ENCODE results near the gene VPS4A. TPM values are rescaled to one million over a fixed set of nuclear protein-coding genes. Genes with fewer than 3 reads are reported as not detected.
"Not testable (repeated sequence)": the region's sequence is repeated elsewhere in the genome, so short reads cannot be mapped to it uniquely, and the experiment has no call there.

VPS4A gene
- total RNA-seq, 1 experiment from 2014 or later, result 18.3 TPM

DNA sequence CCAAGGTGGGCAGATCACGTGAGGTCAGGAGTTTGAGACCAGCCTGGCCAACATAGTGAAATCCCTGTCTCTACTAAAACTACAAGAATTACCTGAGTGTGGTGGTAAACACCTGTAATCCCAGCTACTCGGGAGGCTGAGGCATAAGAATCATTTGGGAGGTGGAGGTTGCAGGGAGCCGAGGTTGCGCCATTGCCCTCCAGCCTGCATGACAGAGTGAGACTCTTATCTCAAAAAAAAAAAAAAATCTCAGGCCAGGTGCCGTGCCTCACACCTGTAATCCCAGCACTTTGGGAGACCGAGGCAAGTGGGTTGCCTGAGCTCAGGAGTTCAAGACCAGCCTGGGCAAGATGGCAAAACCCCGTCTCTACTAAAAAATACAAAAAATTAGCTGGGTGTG lies 14.4 kb upstream of the VPS4A start:
- not testable (repeated sequence) for H3K4me2 ChIP-seq (ENCODE audit: low read depth, low read length, poor library complexity, severe bottlenecking)

GRCh38 chr16:69298261-69298660 lies 12.9 kb upstream of the VPS4A start:
- H3K4me1 ChIP-seq (ENCODE audit: low read length), result no peaks in the 10 kb centered on the region
- H3K9me2 ChIP-seq (replicated peaks; ENCODE audit: insufficient read depth, low read length), result no peaks in the 10 kb centered on the region
- H3K4me3 ChIP-seq (ENCODE audit: low read length), result no peak overlapping the region
- no peak overlapping the region for H2AFZ ChIP-seq (ENCODE audit: low read length)
- DNase-seq, result no peak
- no peaks in the 10 kb centered on the region for H3K27me3 ChIP-seq (ENCODE audit: low read length)
- H3K79me2 ChIP-seq (ENCODE audit: low read length), result peaks cover 6% of the 10 kb centered on the region; the same call in 1 of the 2 replicates
- peaks cover 7% of the 10 kb centered on the region; the same call in 1 of the 2 replicates for H3K36me3 ChIP-seq (ENCODE audit: insufficient read depth, low read length)
- H4K20me1 ChIP-seq (ENCODE audit: insufficient read depth, low read depth, low read length), result no peaks in the 10 kb centered on the region
- H3K9ac ChIP-seq (ENCODE audit: low read length), result no peak overlapping the region
- H3K27ac ChIP-seq (ENCODE audit: low read length), result no peak overlapping the region
- H3K9me3 ChIP-seq (ENCODE audit: low read length), result no peaks in the 10 kb centered on the region
- H3K4me2 ChIP-seq (ENCODE audit: low read depth, low read length, poor library complexity, severe bottlenecking), result no peak overlapping the region

More for the DNA sequence above, 14.4 kb upstream of the VPS4A start:
- not testable (repeated sequence) for DNase-seq; H3K4me3 ChIP-seq (ENCODE audit: low read length); H4K20me1 ChIP-seq (ENCODE audit: insufficient read depth, low read depth, low read length); H3K36me3 ChIP-seq (ENCODE audit: insufficient read depth, low read length); H3K4me1 ChIP-seq (ENCODE audit: low read length); H3K9me3 ChIP-seq (ENCODE audit: low read length); H3K27ac ChIP-seq (ENCODE audit: low read length); H2AFZ ChIP-seq (ENCODE audit: low read length); H3K79me2 ChIP-seq (ENCODE audit: low read length); H3K27me3 ChIP-seq (ENCODE audit: low read length); H3K9ac ChIP-seq (ENCODE audit: low read length); H3K9me2 ChIP-seq (replicated peaks; ENCODE audit: insufficient read depth, low read length)

- Histone ChIP-seq H3K4me1 (ENCODE audit: low read length) (peaks cover 7% of the 10 kb centered on the region), H4K20me1 (ENCODE audit: insufficient read depth, low read depth, low read length) (no peaks in the 10 kb centered on the region), H3K36me3 (ENCODE audit: insufficient read depth, low read length) (peaks cover 15% of the 10 kb centered on the region; the same call in 1 of the 2 replicates), H3K27ac (ENCODE audit: low read length) (no peak overlapping the region), H3K4me2 (ENCODE audit: low read depth, low read length, poor library complexity, severe bottlenecking) (no peak overlapping the region), H3K9me3 (ENCODE audit: low read length) (no peaks in the 10 kb centered on the region), H2AFZ (ENCODE audit: low read length) (no peak overlapping the region), H3K27me3 (ENCODE audit: low read length) (no peaks in the 10 kb centered on the region), H3K79me2 (ENCODE audit: low read length) (no peaks in the 10 kb centered on the region), H3K4me3 (ENCODE audit: low read length) (no peak overlapping the region), H3K9ac (ENCODE audit: low read length) (no peak overlapping the region), H3K9me2 (replicated peaks; ENCODE audit: insufficient read depth, low read length) (no peaks in the 10 kb centered on the region)
- no peak for DNase-seq
Observed at GRCh38 chr16:69301187-69301586, 10.0 kb upstream of the VPS4A start.

GRCh38 chr16:69301861-69302260 lies 9.3 kb upstream of the VPS4A start:
- DNase-seq, result no peak
- no peaks in the 10 kb centered on the region for H3K79me2 ChIP-seq (ENCODE audit: low read length)
- no peaks in the 10 kb centered on the region for H3K27me3 ChIP-seq (ENCODE audit: low read length)
- no peak overlapping the region for H3K4me3 ChIP-seq (ENCODE audit: low read length)
- H3K36me3 ChIP-seq (ENCODE audit: insufficient read depth, low read length), result peaks cover 15% of the 10 kb centered on the region; the same call in 1 of the 2 replicates
- no peak overlapping the region for H3K9ac ChIP-seq (ENCODE audit: low read length)
- H3K4me2 ChIP-seq (ENCODE audit: low read depth, low read length, poor library complexity, severe bottlenecking), result no peak overlapping the region
- no peaks in the 10 kb centered on the region for H3K9me2 ChIP-seq (replicated peaks; ENCODE audit: insufficient read depth, low read length)
- H4K20me1 ChIP-seq (ENCODE audit: insufficient read depth, low read depth, low read length), result no peaks in the 10 kb centered on the region
- H3K4me1 ChIP-seq (ENCODE audit: low read length), result peaks cover 7% of the 10 kb centered on the region
- no peaks in the 10 kb centered on the region for H3K9me3 ChIP-seq (ENCODE audit: low read length)
- no peak overlapping the region for H3K27ac ChIP-seq (ENCODE audit: low read length)
- H2AFZ ChIP-seq (ENCODE audit: low read length), result no peak overlapping the region

GRCh38 chr16:69302301-69302700 lies 8.8 kb upstream of the VPS4A start:
- H3K4me2 ChIP-seq (ENCODE audit: low read depth, low read length, poor library complexity, severe bottlenecking), result no peak overlapping the region
- H2AFZ ChIP-seq (ENCODE audit: low read length), result no peak overlapping the region
- no peaks in the 10 kb centered on the region for H3K9me2 ChIP-seq (replicated peaks; ENCODE audit: insufficient read depth, low read length)
- H3K27me3 ChIP-seq (ENCODE audit: low read length), result no peaks in the 10 kb centered on the region
- no peaks in the 10 kb centered on the region for H3K9me3 ChIP-seq (ENCODE audit: low read length)
- peaks cover 7% of the 10 kb centered on the region for H3K4me1 ChIP-seq (ENCODE audit: low read length)
- no peak for DNase-seq
- no peaks in the 10 kb centered on the region for H4K20me1 ChIP-seq (ENCODE audit: insufficient read depth, low read depth, low read length)
- H3K9ac ChIP-seq (ENCODE audit: low read length), result no peak overlapping the region
- H3K27ac ChIP-seq (ENCODE audit: low read length), result no peak overlapping the region
- no peaks in the 10 kb centered on the region for H3K79me2 ChIP-seq (ENCODE audit: low read length)
- H3K4me3 ChIP-seq (ENCODE audit: low read length), result no peak overlapping the region
- peaks cover 15% of the 10 kb centered on the region; the same call in 1 of the 2 replicates for H3K36me3 ChIP-seq (ENCODE audit: insufficient read depth, low read length)

- Histone ChIP-seq H3K79me2 (ENCODE audit: low read length) (0 out of 2 replicates have a peak, but pooled peaks cover 3% of the 10 kb centered on the region), H3K9me2 (replicated peaks; ENCODE audit: insufficient read depth, low read length) (no peaks in the 10 kb centered on the region)
Observed at GRCh38 chr16:69306031-69306430, 5.1 kb upstream of the VPS4A start.

GRCh38 chr16:69307091-69307490 lies 4.1 kb upstream of the VPS4A start:
- Histone ChIP-seq H3K4me2 (ENCODE audit: low read depth, low read length, poor library complexity, severe bottlenecking) (no peak overlapping the region), H3K4me1 (ENCODE audit: low read length) (peaks cover 12% of the 10 kb centered on the region), H3K9ac (ENCODE audit: low read length) (no peak overlapping the region), H3K27ac (ENCODE audit: low read length) (no peak overlapping the region), H3K9me2 (replicated peaks; ENCODE audit: insufficient read depth, low read length) (no peaks in the 10 kb centered on the region), H3K36me3 (ENCODE audit: insufficient read depth, low read length) (peaks cover 8% of the 10 kb centered on the region; the same call in 1 of the 2 replicates), H3K79me2 (ENCODE audit: low read length) (peaks cover 12% of the 10 kb centered on the region), H2AFZ (ENCODE audit: low read length) (no peak overlapping the region), H4K20me1 (ENCODE audit: insufficient read depth, low read depth, low read length) (peaks cover 3% of the 10 kb centered on the region), H3K4me3 (ENCODE audit: low read length) (no peak overlapping the region), H3K27me3 (ENCODE audit: low read length) (no peaks in the 10 kb centered on the region), H3K9me3 (ENCODE audit: low read length) (no peaks in the 10 kb centered on the region)
- DNase-seq, result no peak

More at GRCh38 chr16:69306031-69306430, 5.1 kb upstream of the VPS4A start:
- Histone ChIP-seq H2AFZ (ENCODE audit: low read length) (no peak overlapping the region), H3K4me1 (ENCODE audit: low read length) (peaks cover 11% of the 10 kb centered on the region), H3K27ac (ENCODE audit: low read length) (no peak overlapping the region), H3K4me2 (ENCODE audit: low read depth, low read length, poor library complexity, severe bottlenecking) (no peak overlapping the region), H3K9me3 (ENCODE audit: low read length) (no peaks in the 10 kb centered on the region), H3K36me3 (ENCODE audit: insufficient read depth, low read length) (peaks cover 12% of the 10 kb centered on the region; the same call in 1 of the 2 replicates), H3K27me3 (ENCODE audit: low read length) (no peaks in the 10 kb centered on the region), H4K20me1 (ENCODE audit: insufficient read depth, low read depth, low read length) (no peaks in the 10 kb centered on the region), H3K4me3 (ENCODE audit: low read length) (no peak overlapping the region), H3K9ac (ENCODE audit: low read length) (no peak overlapping the region)
- no peak for DNase-seq

DNA sequence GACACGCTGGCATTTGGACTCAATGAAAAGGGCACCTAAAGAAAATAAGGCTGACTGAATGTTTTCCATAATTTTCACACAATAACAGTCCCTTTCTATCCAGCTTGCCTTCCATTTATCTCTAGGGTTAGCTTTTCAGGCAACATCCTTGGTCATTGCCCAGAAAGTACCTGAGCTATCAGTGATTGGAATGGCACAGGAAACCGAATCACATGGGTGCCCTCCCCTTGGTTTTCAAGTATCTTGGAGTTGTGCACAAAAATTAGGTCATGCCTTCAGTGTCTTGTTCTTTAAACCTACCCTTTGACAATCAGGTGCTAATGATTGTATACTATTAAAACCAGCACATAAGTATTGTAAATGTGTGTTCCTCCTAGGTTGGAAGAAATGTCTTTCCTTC lies 3.3 kb upstream of the VPS4A start:
- Histone ChIP-seq H3K27me3 (ENCODE audit: low read length) (no peaks in the 10 kb centered on the region), H3K9ac (ENCODE audit: low read length) (no peak overlapping the region), H3K9me2 (replicated peaks; ENCODE audit: insufficient read depth, low read length) (no peaks in the 10 kb centered on the region), H3K36me3 (ENCODE audit: insufficient read depth, low read length) (peaks cover 8% of the 10 kb centered on the region; the same call in 1 of the 2 replicates), H3K4me3 (ENCODE audit: low read length) (no peak overlapping the region), H3K4me1 (ENCODE audit: low read length) (peaks cover 15% of the 10 kb centered on the region), H2AFZ (ENCODE audit: low read length) (no peak overlapping the region), H3K9me3 (ENCODE audit: low read length) (no peaks in the 10 kb centered on the region), H3K79me2 (ENCODE audit: low read length) (peaks cover 18% of the 10 kb centered on the region), H3K27ac (ENCODE audit: low read length) (no peak overlapping the region), H3K4me2 (ENCODE audit: low read depth, low read length, poor library complexity, severe bottlenecking) (no peak overlapping the region), H4K20me1 (ENCODE audit: insufficient read depth, low read depth, low read length) (peaks cover 7% of the 10 kb centered on the region)
- no peak for DNase-seq

Data from Karpas-422 (cell line).